WERI-Rb-1 (cell line): ENCODE results near the gene MRNIP.

Experiments used
- DNase-seq: peaks from one replicate; pipeline ENCODE4 v3.0.0-alpha.2; 2020
- H3K27ac ChIP-seq: fragments of 250-450 bp; sonication (Bioruptor Pico); 2 replicates; pipeline ENCODE4 v1.5.1; 2020; ENCODE audit warnings: mild to moderate bottlenecking, moderate library complexity
- H3K27me3 ChIP-seq: fragments of 250-450 bp; sonication (Bioruptor Pico); 2 replicates; pipeline ENCODE4 v1.5.1; 2021; ENCODE audit warnings: mild to moderate bottlenecking, low read depth, moderate library complexity; ENCODE audit not compliant: insufficient read depth, severe bottlenecking
- H3K36me3 ChIP-seq: fragments of 250-450 bp; sonication (Bioruptor Pico); 2 replicates; pipeline ENCODE4 v1.5.1; 2020; ENCODE audit warnings: mild to moderate bottlenecking, moderate library complexity
- H3K4me3 ChIP-seq: 2 replicates; pipeline ENCODE4 v1.5.1; 2011; ENCODE audit warnings: low read depth, mild to moderate bottlenecking, control low read depth, low read length
- H3K9me3 ChIP-seq: fragments of 250-450 bp; sonication (Bioruptor Pico); 2 replicates; pipeline ENCODE4 v1.5.1; 2021; ENCODE audit warnings: mild to moderate bottlenecking, moderate library complexity; ENCODE audit not compliant: severe bottlenecking
- CTCF ChIP-seq: IDR thresholded peaks from 2 replicates; pipeline ENCODE4 v1.5.1; 2011; ENCODE audit warnings: low read depth, mild to moderate bottlenecking, control low read depth, inconsistent platforms, low read length

MRNIP gene

DNA sequence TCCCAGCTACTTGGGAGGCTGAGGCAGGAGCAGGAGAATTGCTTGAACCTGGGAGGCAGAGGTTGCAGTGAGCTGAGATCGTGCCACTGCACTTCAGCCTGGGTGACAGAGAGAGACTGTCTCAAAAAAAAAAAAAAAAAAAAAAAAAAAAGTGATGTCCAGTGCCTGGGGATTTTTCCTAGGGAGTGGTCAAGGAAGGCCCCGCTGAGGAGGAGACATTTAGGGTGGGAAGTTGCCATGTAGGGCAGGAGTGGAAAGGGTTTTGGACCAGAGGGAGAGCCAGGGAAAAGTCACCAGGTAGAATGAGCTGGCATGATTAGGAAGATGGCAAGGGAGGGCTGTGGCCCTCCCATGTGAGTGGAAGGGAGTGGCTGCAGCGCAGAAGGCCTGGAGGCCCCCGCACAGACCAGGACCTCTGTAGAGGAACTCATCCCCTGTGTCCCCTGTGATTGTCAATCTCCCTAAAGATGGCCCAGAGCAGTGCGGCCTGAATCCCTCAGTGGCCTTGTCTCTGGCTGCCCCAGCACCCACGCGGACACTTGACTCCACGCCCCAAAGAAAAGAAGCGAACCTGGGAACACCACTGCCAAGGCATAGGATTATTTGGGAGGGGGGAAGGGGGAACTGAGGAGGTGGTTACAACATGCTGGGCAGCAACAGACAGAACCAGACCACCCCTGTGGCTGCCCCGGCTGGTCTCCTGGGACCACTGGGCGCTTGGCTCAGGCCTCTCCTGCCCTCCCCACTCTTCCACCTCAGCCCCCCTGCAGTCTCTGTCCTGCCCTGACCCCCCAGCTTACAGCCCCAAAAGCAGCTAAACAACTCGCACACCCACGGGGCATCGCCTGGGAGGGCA, 40.5 kb downstream of the MRNIP start:
- H3K4me3 ChIP-seq, result peak overlapping the region; percentile 43
- no peak for TF ChIP-seq CTCF
- H3K36me3 ChIP-seq, result no peaks in the 10 kb centered on the region; the same call in 1 of the 2 replicates
- H3K9me3 ChIP-seq, result no peaks in the 10 kb centered on the region
- no peaks in the 10 kb centered on the region for H3K27me3 ChIP-seq
- DNase-seq, result no peak
- H3K27ac ChIP-seq, result peak overlapping the region; percentile 87

DNA sequence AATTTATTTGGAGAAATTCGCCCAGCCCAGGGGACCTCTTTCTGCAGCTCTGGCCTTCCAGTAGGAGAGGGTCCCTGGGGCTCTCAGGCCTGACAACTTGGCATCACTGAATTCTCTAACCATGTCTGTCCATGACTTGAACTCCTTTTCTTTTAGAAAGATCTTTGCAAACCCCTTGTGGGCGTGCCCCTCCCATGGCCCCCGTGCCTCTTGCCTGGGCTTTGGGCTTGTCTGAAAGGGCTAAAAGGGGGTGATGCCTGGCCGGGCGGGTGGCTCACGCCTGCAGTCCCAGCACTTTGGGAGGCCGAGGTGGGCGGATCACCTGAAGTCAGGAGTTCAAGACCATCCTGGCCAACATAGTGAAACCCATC, 41.2 kb downstream of the MRNIP start:
- Histone ChIP-seq H3K27me3 (no peaks in the 10 kb centered on the region), H3K27ac (no peak overlapping the region), H3K4me3 (no peak overlapping the region), H3K9me3 (no peaks in the 10 kb centered on the region), H3K36me3 (no peaks in the 10 kb centered on the region)
- no peak for TF ChIP-seq CTCF
- DNase-seq, result no peak

- DNase-seq, result no peak
- no peaks in the 10 kb centered on the region for H3K36me3 ChIP-seq
- no peak for TF ChIP-seq CTCF
- H3K27ac ChIP-seq, result no peak overlapping the region
- H3K4me3 ChIP-seq, result no peak overlapping the region
- no peaks in the 10 kb centered on the region for H3K27me3 ChIP-seq
- no peaks in the 10 kb centered on the region for H3K9me3 ChIP-seq
Observed at GRCh38 chr5:179816796-179817469, 41.7 kb downstream of the MRNIP start.

DNA sequence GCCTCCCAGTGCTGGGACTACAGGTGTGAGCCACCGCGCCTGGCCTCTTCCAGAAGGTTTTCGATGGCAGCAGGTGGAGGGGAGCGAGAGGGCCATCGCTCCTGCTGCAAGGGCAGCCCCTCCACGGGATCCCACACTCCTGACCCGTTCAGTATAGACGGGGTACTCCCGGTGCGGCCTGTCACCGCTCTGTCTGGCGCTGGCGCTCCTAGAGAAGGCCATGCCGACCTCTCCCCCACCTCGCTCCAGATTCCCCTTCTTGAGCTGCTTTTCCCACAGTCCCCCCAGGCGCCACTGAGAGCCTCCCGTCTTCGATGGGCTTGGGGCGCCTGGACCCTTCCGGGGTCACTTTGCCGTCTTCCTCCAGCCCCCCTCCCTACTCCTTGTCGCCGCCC, 42.2 kb downstream of the MRNIP start:
- H3K27ac ChIP-seq, result no peak overlapping the region
- no peak overlapping the region for H3K4me3 ChIP-seq
- no peaks in the 10 kb centered on the region for H3K36me3 ChIP-seq
- H3K9me3 ChIP-seq, result no peaks in the 10 kb centered on the region
- no peaks in the 10 kb centered on the region for H3K27me3 ChIP-seq
- no peak for DNase-seq
- no peak for TF ChIP-seq CTCF

- no peak overlapping the region for H3K4me3 ChIP-seq
- no peak overlapping the region for H3K27ac ChIP-seq
- no peak for TF ChIP-seq CTCF
- DNase-seq, result no peak
- no peaks in the 10 kb centered on the region for H3K27me3 ChIP-seq
- no peaks in the 10 kb centered on the region for H3K9me3 ChIP-seq
- H3K36me3 ChIP-seq, result no peaks in the 10 kb centered on the region
Observed at GRCh38 chr5:179815491-179816249, 42.9 kb downstream of the MRNIP start.
